IPS DF 19.7 (cell line): ENCODE data around the gene LCNL1.

ENCODE experiments used
- DNase-seq: peaks from one replicate; pipeline ENCODE4 v3.0.0-alpha.2; 2013; ENCODE audit warnings: low read depth, low spot score

Gene LCNL1

GRCh38 chr9:136982232-136983051, at the start of gene LCNL1:
TSS of gene LCNL1 (plus strand) at chr9:136982993. CDS start at chr9:136983587, 594 bp downstream.
- no peak for DNase-seq

- no peak for DNase-seq
Measured at GRCh38 chr9:136934277-136934676, 48.5 kb upstream of the LCNL1 start.

GRCh38 chr9:136935651-136936050, 47.1 kb upstream of the LCNL1 start:
- DNase-seq: no peak

GRCh38 chr9:136936645-136937170, 46.1 kb upstream of the LCNL1 start:
- no peak for DNase-seq

- no peak for DNase-seq
Measured at GRCh38 chr9:136937186-136938001, 45.4 kb upstream of the LCNL1 start.

GRCh38 chr9:136939431-136939995, 43.3 kb upstream of the LCNL1 start:
- DNase-seq: no peak

GRCh38 chr9:136939996-136940525, 42.7 kb upstream of the LCNL1 start:
- DNase-seq: no peak

- DNase-seq: no peak
Measured at GRCh38 chr9:136940526-136941230, 42.1 kb upstream of the LCNL1 start.

GRCh38 chr9:136941231-136942111, 41.3 kb upstream of the LCNL1 start:
- no peak for DNase-seq

GRCh38 chr9:136942112-136942880, 40.5 kb upstream of the LCNL1 start:
- no peak for DNase-seq

- no peak for DNase-seq
Measured at GRCh38 chr9:136942881-136943230, 39.9 kb upstream of the LCNL1 start.

- no peak for DNase-seq
Measured at GRCh38 chr9:136943291-136944211, 39.2 kb upstream of the LCNL1 start.

- no peak for DNase-seq
Measured at GRCh38 chr9:136944212-136944518, 38.6 kb upstream of the LCNL1 start.

- DNase-seq: peak; percentile 56
Measured at GRCh38 chr9:136944519-136945332, 38.1 kb upstream of the LCNL1 start, which contains the start of the genes C8G and FBXW5. TSS of gene C8G (plus strand) at chr9:136945243. CDS start at chr9:136945321, 78 bp downstream. TSS of gene FBXW5 (minus strand) at chr9:136944738. CDS start at chr9:136944083, 655 bp downstream.

GRCh38 chr9:136945333-136946227, 37.2 kb upstream of the LCNL1 start:
- no peak for DNase-seq

GRCh38 chr9:136946228-136947027, 36.4 kb upstream of the LCNL1 start:
- DNase-seq: no peak
